ENCODE data around the gene CFAP99. TPM values are rescaled to one million over a fixed set of nuclear protein-coding genes. Genes with fewer than 3 reads are reported as not detected.

CFAP99 gene
- total RNA-seq, 1 donor from 2014 or later, result not detected

DNA sequence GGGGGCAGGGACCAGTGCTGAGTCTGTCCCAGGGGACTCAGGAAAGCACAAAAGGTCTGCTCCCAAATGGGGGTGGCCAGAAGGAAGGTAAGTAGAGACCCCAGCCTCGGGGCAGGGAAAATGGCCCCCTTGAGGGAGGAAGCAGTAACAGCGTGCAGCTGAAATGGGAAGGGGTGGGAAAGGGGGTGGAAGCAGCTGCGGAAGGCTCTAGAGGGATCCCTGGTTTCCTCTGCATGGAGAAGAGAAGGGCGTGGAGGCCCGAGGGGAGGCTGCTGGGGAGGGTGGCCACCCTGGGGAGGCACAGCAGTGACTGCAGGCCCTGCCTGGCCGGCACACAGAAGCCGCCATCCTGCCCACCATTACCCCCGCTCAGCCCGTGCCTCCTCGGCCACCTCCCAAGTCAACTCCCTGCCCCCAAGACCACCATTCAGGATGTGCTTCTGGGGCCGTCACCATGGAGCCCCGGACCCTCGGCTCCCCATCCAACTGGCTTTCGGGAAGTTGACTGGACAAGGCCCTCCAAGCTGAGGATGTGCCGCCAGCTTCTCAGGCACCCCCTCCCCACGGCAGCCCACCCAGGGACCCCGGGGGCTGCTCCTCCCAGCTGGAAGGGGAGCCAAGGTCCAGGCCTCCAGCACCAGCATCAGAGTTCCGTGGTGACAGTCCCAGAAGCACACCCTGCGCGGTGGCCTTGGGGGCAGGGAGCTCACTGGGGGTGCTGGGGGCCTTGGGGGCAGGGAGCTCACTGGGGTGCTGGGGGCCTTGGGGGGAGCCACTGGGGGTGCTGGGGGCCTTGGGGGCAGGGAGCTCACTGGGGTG, 23.6 kb downstream of the CFAP99 start:
- no peak for DNase-seq (ENCODE audit: low read depth)
- no peaks in the 10 kb centered on the region for H3K27me3 ChIP-seq (ENCODE audit: control insufficient read depth, insufficient read depth, low read length)
- FAIRE-seq, result no peak
- H3K4me3 ChIP-seq (ENCODE audit: low read depth, low read length), result no peak overlapping the region
- H3K36me3 ChIP-seq (ENCODE audit: control insufficient read depth, insufficient read depth, low read length), result no peaks in the 10 kb centered on the region
- no peak for TF ChIP-seq CTCF (IDR thresholded peaks at IDR 0.05; ENCODE audit: insufficient read depth, low read length, severe bottlenecking)

GRCh38 chr4:2443061-2443730, 24.4 kb downstream of the CFAP99 start:
- TF ChIP-seq CTCF (IDR thresholded peaks at IDR 0.05; ENCODE audit: insufficient read depth, low read length, severe bottlenecking), result no peak
- Histone ChIP-seq H3K4me3 (ENCODE audit: low read depth, low read length) (no peak overlapping the region), H3K36me3 (ENCODE audit: control insufficient read depth, insufficient read depth, low read length) (no peaks in the 10 kb centered on the region), H3K27me3 (ENCODE audit: control insufficient read depth, insufficient read depth, low read length) (peaks cover 2% of the 10 kb centered on the region)
- DNase-seq (ENCODE audit: low read depth), result no peak
- FAIRE-seq, result no peak

DNA sequence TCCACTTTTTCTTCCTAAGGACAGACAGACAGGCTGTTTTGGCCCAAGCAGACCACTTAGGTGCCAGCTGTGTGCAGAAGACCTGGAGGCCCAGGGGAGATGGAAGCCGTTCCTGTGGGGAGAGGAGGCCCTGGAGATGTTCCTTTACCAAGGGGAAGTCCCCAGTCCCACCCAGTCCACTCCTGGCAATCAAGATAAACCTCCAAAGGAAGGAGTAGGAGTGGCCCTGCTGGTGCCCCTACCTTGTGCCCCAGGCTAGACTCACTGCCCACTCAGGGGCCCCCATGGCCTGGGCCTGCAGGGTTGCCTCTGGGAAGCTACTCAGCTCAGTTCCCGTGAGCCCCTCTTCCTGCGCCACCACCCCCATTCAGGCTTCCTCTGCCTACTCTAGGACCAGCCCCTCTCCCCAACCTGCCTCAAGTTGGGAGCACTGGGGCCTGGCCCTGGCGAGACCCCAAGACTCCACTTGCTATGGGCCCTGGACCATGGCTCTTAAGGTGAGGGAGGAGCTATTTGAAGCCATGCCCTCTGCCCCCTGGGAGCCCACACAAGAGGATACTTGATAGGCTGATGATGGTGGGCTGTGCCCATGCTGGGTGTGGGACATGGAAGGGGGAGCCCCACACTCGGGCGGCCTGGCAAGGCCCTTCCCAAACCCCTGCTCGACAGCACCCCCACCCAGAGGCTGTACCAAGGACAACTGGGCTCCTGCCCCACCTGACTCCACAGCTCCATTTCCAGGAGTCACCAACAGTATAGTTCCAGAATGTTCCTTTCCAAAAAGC, 25.4 kb downstream of the CFAP99 start:
- no peak for TF ChIP-seq CTCF (IDR thresholded peaks at IDR 0.05; ENCODE audit: insufficient read depth, low read length, severe bottlenecking)
- H3K4me3 ChIP-seq (ENCODE audit: low read depth, low read length), result no peak overlapping the region

GRCh38 chr4:2445130-2445529, 26.4 kb downstream of the CFAP99 start:
- TF ChIP-seq CTCF (IDR thresholded peaks at IDR 0.05; ENCODE audit: insufficient read depth, low read length, severe bottlenecking), result no peak
- no peak overlapping the region for H3K4me3 ChIP-seq (ENCODE audit: low read depth, low read length)
- no peak for FAIRE-seq

More for the DNA sequence above, 25.4 kb downstream of the CFAP99 start:
- H3K27me3 ChIP-seq (ENCODE audit: control insufficient read depth, insufficient read depth, low read length), result peaks cover 2% of the 10 kb centered on the region
- no peak for DNase-seq (ENCODE audit: low read depth)
- no peak for FAIRE-seq
- H3K36me3 ChIP-seq (ENCODE audit: control insufficient read depth, insufficient read depth, low read length), result no peaks in the 10 kb centered on the region

DNA sequence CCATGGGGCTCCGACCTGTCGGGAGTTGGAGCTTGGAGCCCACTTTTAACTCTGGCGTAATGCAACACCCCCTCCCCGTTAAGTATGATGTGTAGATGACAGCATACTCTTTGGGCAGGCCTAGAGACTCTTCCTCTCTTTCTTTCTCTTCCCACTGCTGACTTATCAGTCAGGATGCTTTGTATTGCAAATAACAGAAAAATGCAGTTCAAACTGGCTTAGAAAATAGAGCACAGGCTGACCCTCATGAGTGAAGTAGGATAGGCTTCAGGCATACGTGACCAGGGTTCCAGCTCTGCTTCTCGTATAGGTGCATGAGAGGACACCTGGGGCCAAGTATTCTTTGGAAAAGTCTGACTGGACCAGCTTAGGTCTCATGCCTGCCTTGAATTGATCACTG, 26.8 kb downstream of the CFAP99 start:
- FAIRE-seq, result no peak

More at GRCh38 chr4:2445130-2445529, 26.4 kb downstream of the CFAP99 start:
- no peaks in the 10 kb centered on the region for H3K36me3 ChIP-seq (ENCODE audit: control insufficient read depth, insufficient read depth, low read length)
- DNase-seq (ENCODE audit: low read depth), result no peak
- peaks cover 2% of the 10 kb centered on the region for H3K27me3 ChIP-seq (ENCODE audit: control insufficient read depth, insufficient read depth, low read length)

More for the DNA sequence above, 26.8 kb downstream of the CFAP99 start:
- Histone ChIP-seq H3K27me3 (ENCODE audit: control insufficient read depth, insufficient read depth, low read length) (peaks cover 2% of the 10 kb centered on the region), H3K36me3 (ENCODE audit: control insufficient read depth, insufficient read depth, low read length) (no peaks in the 10 kb centered on the region), H3K4me3 (ENCODE audit: low read depth, low read length) (no peak overlapping the region)
- TF ChIP-seq CTCF (IDR thresholded peaks at IDR 0.05; ENCODE audit: insufficient read depth, low read length, severe bottlenecking), result no peak
- DNase-seq (ENCODE audit: low read depth), result no peak

Measured in bronchial epithelial cell (primary cell).